HUES6 (cell line): ENCODE data around the gene TMEM233.

Experiments used
- H3K27ac ChIP-seq: 2 replicates; pipeline ENCODE4 v1.7.0; 2013; ENCODE audit warnings: low read depth, mild to moderate bottlenecking, low read length, inconsistent platforms
- H3K27me3 ChIP-seq: 2 replicates; pipeline ENCODE4 v1.6.1; 2013; ENCODE audit warnings: low read length; ENCODE audit not compliant: control insufficient read depth, insufficient read depth
- H3K36me3 ChIP-seq: 2 replicates; pipeline ENCODE4 v1.6.1; 2013; ENCODE audit warnings: low read length; ENCODE audit not compliant: control insufficient read depth, insufficient read depth
- H3K4me1 ChIP-seq: 2 replicates; pipeline ENCODE4 v1.6.1; 2013; ENCODE audit warnings: low read length; ENCODE audit not compliant: control insufficient read depth, insufficient read depth
- H3K4me3 ChIP-seq: 2 replicates; pipeline ENCODE4 v1.5.1; 2013; ENCODE audit warnings: low read depth, low read length
- H3K9ac ChIP-seq: one replicate; pipeline ENCODE4 v1.6.1; 2013; ENCODE audit warnings: mild to moderate bottlenecking, low read length
- H3K9me3 ChIP-seq: 2 replicates; pipeline ENCODE4 v1.6.1; 2013; ENCODE audit warnings: low read depth, low read length; ENCODE audit not compliant: control insufficient read depth, insufficient read depth

The TMEM233 gene

GRCh38 chr12:119576915-119577314 is 16.7 kb upstream of the TMEM233 start:
- H3K9me3 ChIP-seq = no peaks in the 10 kb centered on the region
- H3K9ac ChIP-seq = no peak overlapping the region
- H3K27ac ChIP-seq = no peak overlapping the region
- peaks cover 17% of the 10 kb centered on the region for H3K27me3 ChIP-seq
- no peaks in the 10 kb centered on the region for H3K4me1 ChIP-seq
- H3K4me3 ChIP-seq = no peak overlapping the region
- H3K36me3 ChIP-seq = no peaks in the 10 kb centered on the region

- Histone ChIP-seq H3K9ac (no peak overlapping the region), H3K4me3 (no peak overlapping the region), H3K36me3 (no peaks in the 10 kb centered on the region), H3K27ac (no peak overlapping the region), H3K9me3 (no peaks in the 10 kb centered on the region), H3K4me1 (no peaks in the 10 kb centered on the region), H3K27me3 (peaks cover 22% of the 10 kb centered on the region)
Observed at GRCh38 chr12:119578112-119578511, 15.5 kb upstream of the TMEM233 start.

- Histone ChIP-seq H3K4me3 (no peak overlapping the region), H3K27me3 (peaks cover 67% of the 10 kb centered on the region), H3K9me3 (no peaks in the 10 kb centered on the region), H3K27ac (no peak overlapping the region), H3K9ac (no peak overlapping the region), H3K36me3 (no peaks in the 10 kb centered on the region), H3K4me1 (peaks cover 4% of the 10 kb centered on the region; the same call in 1 of the 2 replicates)
Observed at GRCh38 chr12:119589097-119589496, 4.5 kb upstream of the TMEM233 start.

- no peak overlapping the region for H3K4me3 ChIP-seq
- H3K9ac ChIP-seq = no peak overlapping the region
- H3K9me3 ChIP-seq = no peaks in the 10 kb centered on the region
- H3K27ac ChIP-seq = no peak overlapping the region
- peaks cover 9% of the 10 kb centered on the region; the same call in 1 of the 2 replicates for H3K4me1 ChIP-seq
- peaks cover 72% of the 10 kb centered on the region for H3K27me3 ChIP-seq
- H3K36me3 ChIP-seq = no peaks in the 10 kb centered on the region
Observed at GRCh38 chr12:119589634-119590033, 3.9 kb upstream of the TMEM233 start.

GRCh38 chr12:119592232-119592631 is 1.3 kb upstream of the TMEM233 start:
- Histone ChIP-seq H3K27me3 (peaks cover 91% of the 10 kb centered on the region), H3K27ac (no peak overlapping the region), H3K9ac (no peak overlapping the region), H3K36me3 (no peaks in the 10 kb centered on the region), H3K4me1 (peaks cover 9% of the 10 kb centered on the region; the same call in 1 of the 2 replicates), H3K4me3 (no peak overlapping the region), H3K9me3 (no peaks in the 10 kb centered on the region)

- Histone ChIP-seq H3K27me3 (peaks cover 100% of the 10 kb centered on the region), H3K4me1 (peaks cover 9% of the 10 kb centered on the region; the same call in 1 of the 2 replicates), H3K4me3 (peak overlapping the region; percentile 69), H3K27ac (no peak overlapping the region), H3K9ac (peak overlapping the region; percentile 43), H3K36me3 (no peaks in the 10 kb centered on the region), H3K9me3 (no peaks in the 10 kb centered on the region)
Observed at GRCh38 chr12:119594399-119594730, 791 bp downstream of the TMEM233 start.

GRCh38 chr12:119594772-119595445 is 1.3 kb downstream of the TMEM233 start:
- no peaks in the 10 kb centered on the region for H3K9me3 ChIP-seq
- peaks cover 100% of the 10 kb centered on the region for H3K27me3 ChIP-seq
- H3K9ac ChIP-seq = peak overlapping the region; percentile 43
- H3K4me3 ChIP-seq = peak overlapping the region; percentile 69
- peaks cover 9% of the 10 kb centered on the region; the same call in 1 of the 2 replicates for H3K4me1 ChIP-seq
- H3K36me3 ChIP-seq = no peaks in the 10 kb centered on the region
- H3K27ac ChIP-seq = no peak overlapping the region

GRCh38 chr12:119598159-119598558 is 4.6 kb downstream of the TMEM233 start:
- Histone ChIP-seq H3K36me3 (no peaks in the 10 kb centered on the region), H3K27ac (no peak overlapping the region), H3K9me3 (no peaks in the 10 kb centered on the region), H3K4me3 (no peak overlapping the region), H3K27me3 (peaks cover 69% of the 10 kb centered on the region), H3K4me1 (peaks cover 9% of the 10 kb centered on the region; the same call in 1 of the 2 replicates), H3K9ac (no peak overlapping the region)

- no peaks in the 10 kb centered on the region for H3K36me3 ChIP-seq
- no peak overlapping the region for H3K27ac ChIP-seq
- no peak overlapping the region for H3K4me3 ChIP-seq
- H3K9me3 ChIP-seq = no peaks in the 10 kb centered on the region
- peaks cover 43% of the 10 kb centered on the region for H3K27me3 ChIP-seq
- no peak overlapping the region for H3K9ac ChIP-seq
- H3K4me1 ChIP-seq = no peaks in the 10 kb centered on the region
Observed at GRCh38 chr12:119601877-119602733, 8.5 kb downstream of the TMEM233 start.

GRCh38 chr12:119602734-119603094 is 9.1 kb downstream of the TMEM233 start:
- Histone ChIP-seq H3K27ac (no peak overlapping the region), H3K4me1 (no peaks in the 10 kb centered on the region), H3K4me3 (no peak overlapping the region), H3K9me3 (no peaks in the 10 kb centered on the region), H3K9ac (no peak overlapping the region), H3K36me3 (no peaks in the 10 kb centered on the region), H3K27me3 (peaks cover 37% of the 10 kb centered on the region)

- Histone ChIP-seq H3K4me3 (no peak overlapping the region), H3K4me1 (no peaks in the 10 kb centered on the region), H3K27me3 (peaks cover 27% of the 10 kb centered on the region), H3K36me3 (no peaks in the 10 kb centered on the region), H3K27ac (no peak overlapping the region), H3K9me3 (peaks cover 7% of the 10 kb centered on the region), H3K9ac (no peak overlapping the region)
Observed at GRCh38 chr12:119603767-119604166, 10.2 kb downstream of the TMEM233 start.
